CD14-positive monocyte (primary cell): ENCODE data around the gene CMTR2. TPM values are rescaled to one million over a fixed set of nuclear protein-coding genes. Genes with fewer than 3 reads are reported as not detected.

Experiments
- DNase-seq, 3 donors: peaks; one replicate each; pipeline ENCODE4 v3.0.0-alpha.2; 2011 to 2022
- H2AFZ ChIP-seq: 2 replicates; pipeline ENCODE4 v1.6.0; 2012; ENCODE audit warnings: mild to moderate bottlenecking, low read depth, low read length, inconsistent platforms; ENCODE audit not compliant: insufficient read depth, poor library complexity, severe bottlenecking
- H3K27ac ChIP-seq, 2 donors: 1 replicate in 1 of 2; 2 replicates in 1 of 2; pipeline ENCODE4 v1.5.1; 2012 to 2013; ENCODE audit warnings: low read length in 2 of 2, control low read depth in 1 of 2, inconsistent platforms in 1 of 2, low read depth in 1 of 2, mild to moderate bottlenecking in 1 of 2
- H3K27me3 ChIP-seq, 2 donors: one replicate each; pipeline versions ENCODE4 v1.6.0 to v1.6.1; 2011 to 2013; ENCODE audit warnings: low read length in 2 of 2; ENCODE audit not compliant: control insufficient read depth in 2 of 2, insufficient read depth in 2 of 2
- H3K36me3 ChIP-seq, 2 donors: replicated peaks in 1 of 2; 1 replicate in 1 of 2; 2 replicates in 1 of 2; pipeline versions ENCODE4 v1.5.1 to v1.6.1; 2012 to 2013; ENCODE audit warnings: low read length in 2 of 2, control low read depth in 1 of 2, inconsistent platforms in 1 of 2, mild to moderate bottlenecking in 1 of 2; ENCODE audit not compliant: insufficient read depth in 2 of 2, control insufficient read depth in 1 of 2
- H3K4me1 ChIP-seq, 2 donors: 1 replicate in 1 of 2; 2 replicates in 1 of 2; pipeline versions ENCODE4 v1.5.1 to v1.6.1; 2012 to 2013; ENCODE audit warnings: low read length in 2 of 2, control low read depth in 1 of 2, inconsistent platforms in 1 of 2, mild to moderate bottlenecking in 1 of 2, moderate library complexity in 1 of 2; ENCODE audit not compliant: insufficient read depth in 2 of 2, control insufficient read depth in 1 of 2
- H3K4me2 ChIP-seq: replicated peaks from 2 replicates; pipeline ENCODE3; 2012; ENCODE audit warnings: low read length, moderate library complexity, mild to moderate bottlenecking; ENCODE audit not compliant: poor library complexity, severe bottlenecking; ENCODE audit errors: extremely low read depth
- H3K4me3 ChIP-seq, 3 experiments: fragments of 200-600 bp in 1 of 3; sonication (generic) in 1 of 3; replicated peaks in 1 of 3; 1 replicate in 2 of 3; 2 replicates in 1 of 3; pipeline ENCODE4 v1.5.1; 2011 to 2013; ENCODE audit warnings: low read length in 3 of 3, mild to moderate bottlenecking in 3 of 3, control low read depth in 2 of 3, low read depth in 2 of 3, inconsistent platforms in 1 of 3, moderate library complexity in 1 of 3
- H3K79me2 ChIP-seq: 2 replicates; pipeline ENCODE4 v1.6.0; 2012; ENCODE audit warnings: mild to moderate bottlenecking, control low read depth, inconsistent platforms, low read length, moderate library complexity; ENCODE audit not compliant: insufficient read depth
- H3K9ac ChIP-seq: 2 replicates; pipeline ENCODE4 v1.6.0; 2017; ENCODE audit warnings: low read length, mild to moderate bottlenecking; ENCODE audit not compliant: insufficient read depth, poor library complexity, severe bottlenecking
- H3K9me3 ChIP-seq, 2 donors: replicated peaks in 1 of 2; 1 replicate in 1 of 2; 2 replicates in 1 of 2; pipeline versions ENCODE4 v1.5.1 to v1.6.1; 2012 to 2013; ENCODE audit warnings: low read length in 2 of 2, control low read depth in 1 of 2; ENCODE audit not compliant: control insufficient read depth in 1 of 2, insufficient read depth in 1 of 2
- H4K20me1 ChIP-seq: 2 replicates; pipeline ENCODE4 v1.6.0; 2012; ENCODE audit warnings: mild to moderate bottlenecking, low read length, control low read depth, moderate library complexity; ENCODE audit not compliant: insufficient read depth
- H3K27ac Mint-ChIP-seq, 7 donors: one replicate each; pipeline ENCODE4 v1.8.0; 2020; ENCODE audit warnings: mild to moderate bottlenecking in 7 of 7, mixed read lengths in 7 of 7, moderate library complexity in 6 of 7, inconsistent platforms in 2 of 7
- H3K27me3 Mint-ChIP-seq, 3 donors: one replicate each; pipeline ENCODE4 v1.8.0; 2021 to 2022; ENCODE audit warnings: low read depth in 3 of 3, mild to moderate bottlenecking in 3 of 3, mixed read lengths in 3 of 3, moderate library complexity in 3 of 3, inconsistent platforms in 1 of 3
- H3K36me3 Mint-ChIP-seq, 2 donors: one replicate each; pipeline ENCODE4 v1.8.0; 2020; ENCODE audit warnings: mixed read lengths in 2 of 2, inconsistent platforms in 1 of 2, mild to moderate bottlenecking in 1 of 2
- H3K4me1 Mint-ChIP-seq: one replicate; pipeline ENCODE4 v1.8.0; 2020; ENCODE audit warnings: mild to moderate bottlenecking, mixed read lengths
- H3K4me3 Mint-ChIP-seq, 2 donors: one replicate each; pipeline ENCODE4 v1.8.0; 2020; ENCODE audit warnings: mild to moderate bottlenecking in 2 of 2, mixed read lengths in 2 of 2, moderate library complexity in 1 of 2
- H3K9me3 Mint-ChIP-seq, 7 donors: one replicate each; pipeline ENCODE4 v1.8.0; 2020 to 2022; ENCODE audit warnings: mixed read lengths in 7 of 7, mild to moderate bottlenecking in 6 of 7, moderate library complexity in 6 of 7, inconsistent platforms in 2 of 7
- CTCF ChIP-seq: fragments of 200-600 bp; IDR thresholded peaks from one replicate; pipeline ENCODE4 v1.8.0; 2022; ENCODE audit warnings: antibody characterized with exemption, mild to moderate bottlenecking
- WGBS: methylation state at CpG from one replicate; pipeline ENCODE4 v1.1.5; 2013; ENCODE audit warnings: missing lambda C conversion rate; ENCODE audit not compliant: insufficient coverage; 5-methylcytosine and 5-hydroxymethylcytosine counted together
- intact Hi-C, 2 donors: fragments of 100-400 bp; cut with micrococcal nuclease; formaldehyde crosslinking; loops; one replicate each; pipeline versions ENCODE4 v1.15.0 to v1.15.1; 2023
- polyA minus RNA-seq: library from RNA; depleted of rRNA, polyadenylated mRNA; stranded (reverse); fragments of >200 nt; gene quantifications from 2 replicates; pipeline ENCODE4 v1.2.3, GENCODE V29; 2012
- polyA plus RNA-seq, 3 donors: library from polyadenylated mRNA; depleted of rRNA in 1 of 3; unstranded in 2 of 3; stranded (reverse) in 1 of 3; fragments of 300-500 nt in 2 of 3; fragments of >200 nt in 1 of 3; fragmentation: Illumina TruSeq in 2 of 3; gene quantifications; 1 replicate in 2 of 3; 2 replicates in 1 of 3; pipeline ENCODE4 v1.2.3, GENCODE V29; 2012 to 2021
- total RNA-seq, 12 experiments: library from RNA in 1 of 12; stranded (reverse) in 1 of 12; fragments of 120-200 nt in 1 of 12; gene quantifications; one replicate each; pipeline ENCODE4 v1.2.4 and lab custom pipeline; 2013 to 2026; ENCODE audit warnings: mixed read lengths in 6 of 12, inconsistent platforms in 1 of 12

The CMTR2 gene
- total RNA-seq (2013): 21.2 TPM
- 10 to 100 TPM in 2 of 3 donors, 1 to 10 TPM in 1; 4.3 to 12.7 (median 11.5) TPM for polyA plus RNA-seq
- polyA minus RNA-seq: 11.2 and 13.9 TPM in 2 replicates
- total RNA-seq (lab: John Stamatoyannopoulos, UW): 15.1 to 54.9 (median 30.1) reads per million in 11 experiments

- Histone ChIP-seq H3K9me3 (no peaks in the 10 kb centered on the region), H3K79me2 (peaks cover 17% of the 10 kb centered on the region), H3K4me2 (peak within 1 kb of the TSS; percentile 89), H4K20me1 (peaks cover 11% of the 10 kb centered on the region), H3K4me1 (peaks cover 12% of the 10 kb centered on the region in 2 donors), H3K4me3 (peak within 1 kb of the TSS; percentile 56 to 89 (median 68)), H3K27me3 (peaks cover 0 to 2% of the 10 kb centered on the region in 2 donors), H2AFZ (peak within 1 kb of the TSS; percentile 95), H3K9ac (peak within 1 kb of the TSS; percentile 88), H3K36me3 (peaks cover 29% of the 10 kb centered on the region in 2 donors), H3K27ac (peak within 1 kb of the TSS; percentile 79 to 90)
- Mint-ChIP-seq H3K27ac (peak within 1 kb of the TSS; percentile 86 to 91 (median 90)), H3K4me1 (peaks cover 20% of the 10 kb centered on the region), H3K4me3 (peak within 1 kb of the TSS; percentile 83 to 91), H3K9me3 (peaks cover 0 to 6% (median 0%) of the 10 kb centered on the region in 7 donors), H3K27me3 (peaks cover 6 to 15% (median 7%) of the 10 kb centered on the region in 3 donors), H3K36me3 (peaks cover 32 to 35% of the 10 kb centered on the region in 2 donors)
- peak; percentile 90 to 92 (median 90) for DNase-seq
- no peak for TF ChIP-seq CTCF
- intact Hi-C loops: loop anchor here in 1 of 2 donors (10.0 kb wide), 1 partner anchor 484 kb away; the partner anchor contains the start of gene VAC14
- WGBS: 0% methylated on average over 48 of the region's 60 CpGs
Measured at GRCh38 chr16:71288890-71289731, at the start of gene CMTR2. TSS of gene CMTR2 (minus strand) at chr16:71289402. CDS start at chr16:71285920, 3,482 bp downstream.

GRCh38 chr16:71338632-71339031 lies 49.4 kb upstream of the CMTR2 start:
- Histone ChIP-seq H3K9ac (no peak overlapping the region), H3K4me1 (no peaks in the 10 kb centered on the region), H4K20me1 (no peaks in the 10 kb centered on the region), H3K79me2 (no peaks in the 10 kb centered on the region), H3K4me3 (no peak overlapping the region), H3K27me3 (no peaks in the 10 kb centered on the region), H3K9me3 (no peaks in the 10 kb centered on the region), H3K4me2 (no peak overlapping the region), H2AFZ (no peak overlapping the region), H3K27ac (no peak overlapping the region), H3K36me3 (no peaks in the 10 kb centered on the region)
- peaks cover 0 to 4% (median 0%) of the 10 kb centered on the region in 7 donors for H3K9me3 Mint-ChIP-seq
- H3K4me3 Mint-ChIP-seq: no peak overlapping the region
- no peak for DNase-seq
- no peak overlapping the region for H3K27ac Mint-ChIP-seq
- no peaks in the 10 kb centered on the region for H3K36me3 Mint-ChIP-seq
- intact Hi-C loops: no loop called here
- H3K27me3 Mint-ChIP-seq: peaks cover 1 to 3% (median 2%) of the 10 kb centered on the region in 3 donors
- H3K4me1 Mint-ChIP-seq: no peaks in the 10 kb centered on the region
- WGBS: no CpG with 5 or more reads among the region's 1 CpG
- TF ChIP-seq CTCF: no peak
